Measurements from ENCODE around the gene TET2.

The TET2 gene

DNA sequence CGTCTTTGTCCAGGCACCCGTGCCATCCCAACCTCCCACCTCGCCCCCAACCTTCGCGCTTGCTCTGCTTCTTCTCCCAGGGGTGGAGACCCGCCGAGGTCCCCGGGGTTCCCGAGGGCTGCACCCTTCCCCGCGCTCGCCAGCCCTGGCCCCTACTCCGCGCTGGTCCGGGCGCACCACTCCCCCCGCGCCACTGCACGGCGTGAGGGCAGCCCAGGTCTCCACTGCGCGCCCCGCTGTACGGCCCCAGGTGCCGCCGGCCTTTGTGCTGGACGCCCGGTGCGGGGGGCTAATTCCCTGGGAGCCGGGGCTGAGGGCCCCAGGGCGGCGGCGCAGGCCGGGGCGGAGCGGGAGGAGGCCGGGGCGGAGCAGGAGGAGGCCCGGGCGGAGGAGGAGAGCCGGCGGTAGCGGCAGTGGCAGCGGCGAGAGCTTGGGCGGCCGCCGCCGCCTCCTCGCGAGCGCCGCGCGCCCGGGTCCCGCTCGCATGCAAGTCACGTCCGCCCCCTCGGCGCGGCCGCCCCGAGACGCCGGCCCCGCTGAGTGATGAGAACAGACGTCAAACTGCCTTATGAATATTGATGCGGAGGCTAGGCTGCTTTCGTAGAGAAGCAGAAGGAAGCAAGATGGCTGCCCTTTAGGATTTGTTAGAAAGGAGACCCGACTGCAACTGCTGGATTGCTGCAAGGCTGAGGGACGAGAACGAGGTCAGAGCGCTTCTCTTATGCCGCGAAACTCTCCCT is at the start of gene TET2:
Gene TET2 (plus strand): TSS at position 601 of the 740 bp plus-strand sequence. CDS start 87,067 bp downstream, outside the sequence.
- peak; percentile 58 for DNase-seq

- DNase-seq, result no peak
Observed at GRCh38 chr4:105102016-105102415, 44.7 kb upstream of the TET2 start.

DNA sequence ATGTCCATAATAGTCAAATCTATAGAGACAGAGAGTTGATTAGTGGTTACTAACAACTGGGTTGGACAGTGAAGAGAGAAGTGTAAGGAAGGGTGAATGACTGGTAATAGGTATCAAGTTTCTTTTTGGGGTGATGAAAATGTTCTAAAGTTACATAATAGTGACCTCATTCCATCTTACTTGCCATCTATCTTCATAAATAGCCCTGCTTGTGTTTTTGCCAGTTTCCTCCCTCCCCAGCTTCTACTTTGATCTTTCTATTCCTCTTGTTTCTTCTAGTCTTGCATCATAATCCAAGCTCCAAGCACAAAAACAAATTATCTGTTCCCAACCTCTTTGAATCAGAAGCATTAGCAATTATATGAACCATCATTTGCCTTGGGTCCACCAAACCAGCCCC is 40.2 kb upstream of the TET2 start:
- no peak for DNase-seq

DNA sequence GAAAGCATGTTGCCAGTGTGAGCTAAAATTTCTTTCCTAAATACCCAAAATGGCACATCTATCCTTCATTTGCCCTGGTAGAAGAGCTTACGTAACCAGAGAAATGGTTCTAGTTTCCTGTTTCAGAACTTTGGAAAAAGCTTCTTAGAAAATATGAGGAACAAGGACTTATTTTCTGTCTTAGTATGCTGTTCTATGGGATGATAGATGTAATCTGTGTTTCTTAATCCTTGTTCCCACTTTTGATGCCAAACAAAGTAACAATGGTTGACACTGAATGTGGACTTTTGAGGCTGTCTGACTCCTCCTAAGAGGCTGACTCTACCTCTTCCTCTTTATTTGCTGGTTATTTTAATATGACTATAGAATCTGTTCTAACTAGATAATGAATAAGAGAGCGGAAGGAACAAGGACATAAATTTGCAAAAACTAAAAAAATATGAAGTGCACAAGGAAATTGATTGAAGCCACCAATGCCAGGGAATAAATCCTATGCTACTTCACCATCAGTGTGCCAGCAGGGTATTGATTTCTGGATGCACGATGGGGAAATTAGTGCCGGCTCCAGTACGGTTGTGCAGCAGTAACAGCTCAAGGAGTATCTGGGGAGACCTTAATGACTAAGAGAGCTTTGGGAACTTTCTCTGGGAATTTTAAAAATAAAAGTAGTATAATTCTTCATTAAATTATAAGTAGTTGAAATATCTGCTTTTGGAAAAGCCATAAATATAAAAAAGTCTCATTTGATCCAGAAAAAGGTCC is 39.4 kb upstream of the TET2 start:
- DNase-seq, result no peak

DNA sequence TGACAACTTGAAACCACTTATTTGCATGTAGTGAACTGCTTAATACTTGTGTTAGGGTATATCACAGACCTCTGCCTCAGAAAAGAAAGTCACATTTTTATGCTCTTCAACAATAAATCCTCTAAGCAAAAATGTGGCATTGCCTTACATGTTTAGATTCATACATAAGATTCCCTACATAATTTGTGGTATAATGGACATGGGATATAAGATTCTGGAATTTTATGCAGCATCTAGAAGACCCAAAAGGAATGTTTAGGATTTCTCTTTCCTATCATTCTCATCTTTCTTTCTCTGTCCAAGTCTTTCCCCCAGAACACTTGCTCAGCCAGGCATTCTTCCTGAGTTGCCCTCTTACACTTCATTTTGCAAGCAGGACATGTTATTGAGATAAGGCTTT is 37.7 kb upstream of the TET2 start:
- no peak for DNase-seq

DNA sequence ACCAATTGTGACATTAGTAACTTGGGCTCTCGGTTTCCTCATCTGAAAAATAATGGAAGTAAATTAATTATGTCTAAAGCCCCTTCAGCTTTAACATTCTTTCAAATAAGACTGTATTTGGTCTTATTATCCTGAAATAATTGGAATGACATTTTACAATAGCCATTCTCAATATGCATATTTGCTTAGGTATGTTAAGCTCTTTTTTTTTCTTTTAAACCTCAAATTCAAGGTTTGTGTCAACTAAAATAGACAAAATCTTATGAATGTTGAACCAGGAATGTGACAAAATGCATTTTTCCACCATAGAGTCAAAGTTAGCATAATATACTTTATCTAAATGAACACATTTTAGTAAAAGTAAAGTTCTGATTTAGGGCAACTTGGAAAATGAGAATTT is 34.4 kb upstream of the TET2 start:
- no peak for DNase-seq

GRCh38 chr4:105113800-105114199 is 32.9 kb upstream of the TET2 start:
- DNase-seq, result no peak

DNA sequence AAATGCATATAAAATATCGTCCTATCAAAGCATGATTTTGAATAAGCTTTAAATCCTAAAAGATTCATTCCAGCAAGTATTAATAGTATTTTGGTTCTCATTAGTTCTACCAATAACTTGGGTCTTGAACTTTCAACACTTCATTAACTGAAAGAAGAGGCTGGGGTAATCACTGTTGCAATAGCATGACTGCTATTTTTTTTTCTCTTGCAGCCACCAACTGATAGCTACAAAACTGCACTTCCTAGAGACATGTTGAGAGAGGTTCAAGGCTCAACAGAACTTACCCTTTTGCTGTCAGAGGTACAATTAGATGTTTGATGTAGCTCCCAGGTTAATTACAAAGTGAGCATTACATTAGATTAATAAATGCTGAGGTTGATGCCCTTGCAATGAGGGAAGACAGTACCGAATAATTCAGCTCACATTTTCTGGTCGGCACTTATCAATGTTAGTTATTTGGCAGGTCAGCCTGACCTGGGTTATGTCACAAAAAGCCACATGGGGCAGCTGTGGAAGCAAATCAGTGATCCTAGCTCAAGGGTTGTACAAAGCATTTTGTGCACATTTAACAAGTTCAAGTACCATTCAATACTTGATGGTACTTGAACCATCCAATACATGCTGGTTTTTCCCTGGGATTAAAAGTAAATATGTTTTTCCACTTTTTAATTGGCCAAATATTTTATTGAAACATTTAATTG is 29.9 kb upstream of the TET2 start:
- no peak for DNase-seq

DNA sequence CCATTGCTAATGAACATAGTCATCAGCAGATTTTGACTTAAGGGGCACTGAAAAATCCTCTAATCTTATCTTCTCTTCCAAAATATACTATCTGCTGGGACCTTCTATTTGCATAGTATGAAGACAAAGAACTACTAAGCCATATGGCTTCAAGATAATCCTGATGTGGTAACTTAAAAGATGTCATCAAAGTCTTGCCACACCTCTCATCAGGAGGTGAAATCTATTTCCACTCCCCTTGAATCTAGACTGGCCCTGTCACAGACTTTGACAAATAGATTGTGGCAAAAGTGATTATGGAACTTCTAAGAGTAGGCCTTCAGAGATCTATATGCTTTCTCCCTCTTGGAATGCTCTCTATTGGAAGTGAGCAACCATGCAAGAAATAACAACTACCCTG is 27.3 kb upstream of the TET2 start:
- DNase-seq, result no peak

DNA sequence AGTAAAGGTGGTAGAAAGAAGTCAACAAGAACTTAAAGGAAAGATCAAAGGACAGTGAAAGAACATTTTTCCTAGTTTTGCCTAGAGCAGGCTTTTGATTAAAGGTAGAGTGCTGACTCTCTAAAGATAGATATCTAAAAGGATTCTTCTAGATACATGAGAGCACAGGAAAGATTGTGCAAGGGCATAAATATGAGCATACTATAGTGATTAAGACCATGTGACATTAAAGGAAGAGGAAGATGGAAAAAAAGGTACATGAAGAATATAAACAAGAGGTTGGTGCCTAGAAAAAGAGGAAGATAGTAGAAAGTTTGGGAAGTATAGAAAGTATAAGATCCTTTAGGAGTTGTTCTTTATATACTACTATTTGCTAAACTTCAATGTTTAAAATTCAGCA is 26.1 kb upstream of the TET2 start:
- DNase-seq, result no peak

DNA sequence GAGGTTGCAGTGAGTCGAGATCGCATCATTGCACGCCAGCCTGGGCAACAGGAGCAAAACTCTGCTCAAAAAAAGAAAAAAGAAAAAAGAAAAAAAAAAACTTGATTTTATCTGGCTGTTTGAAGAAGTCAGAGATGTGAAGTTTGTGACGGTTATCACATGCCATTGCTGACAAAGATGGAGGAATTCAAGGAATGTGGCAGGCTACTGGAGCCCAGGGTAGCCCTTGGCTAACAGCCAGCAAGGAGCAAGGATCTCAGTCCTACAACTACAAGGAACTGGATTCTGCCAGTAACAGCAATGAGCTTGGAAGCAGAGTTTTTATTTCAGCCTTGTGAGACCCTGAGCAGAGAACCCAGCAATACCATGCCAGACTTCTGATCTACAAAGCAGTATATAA is 24.3 kb upstream of the TET2 start:
- DNase-seq, result no peak

DNA sequence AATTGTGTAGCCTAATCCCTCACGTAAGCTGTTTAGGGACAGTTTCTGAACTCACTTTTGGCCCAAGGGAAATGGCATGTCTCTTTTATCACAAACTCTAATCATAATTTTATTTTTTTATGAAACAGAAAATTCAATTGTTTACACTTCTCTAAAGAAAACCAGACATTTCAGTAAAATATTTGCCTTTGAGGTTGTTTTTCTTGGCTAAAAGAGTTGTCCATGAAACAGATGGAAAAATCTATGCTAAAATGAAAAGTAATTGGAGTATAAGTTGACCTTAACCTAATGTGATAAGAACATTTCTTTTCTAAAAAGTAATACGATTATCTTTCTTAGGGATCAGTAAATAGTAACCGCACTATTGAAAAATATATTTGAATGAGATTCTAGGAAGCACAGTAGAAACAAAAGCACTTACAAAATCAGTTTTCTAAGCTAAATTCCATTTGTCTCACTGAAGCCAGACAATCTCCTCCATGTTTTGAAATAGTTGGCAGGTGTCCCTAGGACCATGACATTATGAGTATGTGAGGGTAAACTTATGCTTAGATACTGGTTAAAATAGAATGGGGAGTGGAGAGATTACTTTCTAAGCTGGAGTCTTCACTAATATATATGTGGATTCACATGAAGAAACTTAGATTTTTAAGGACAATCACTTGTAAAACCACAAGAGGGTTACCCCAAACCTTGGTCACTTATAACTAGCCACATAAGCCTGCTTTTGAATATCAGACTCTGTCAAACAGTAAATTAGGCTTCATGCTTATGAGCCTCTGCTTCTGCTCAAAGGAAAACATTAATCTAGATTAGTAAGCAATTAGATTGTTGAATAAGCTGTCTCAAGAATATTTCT is 20.1 kb upstream of the TET2 start:
- DNase-seq, result no peak

GRCh38 chr4:105127170-105127445 is 19.6 kb upstream of the TET2 start:
- no peak for DNase-seq

DNA sequence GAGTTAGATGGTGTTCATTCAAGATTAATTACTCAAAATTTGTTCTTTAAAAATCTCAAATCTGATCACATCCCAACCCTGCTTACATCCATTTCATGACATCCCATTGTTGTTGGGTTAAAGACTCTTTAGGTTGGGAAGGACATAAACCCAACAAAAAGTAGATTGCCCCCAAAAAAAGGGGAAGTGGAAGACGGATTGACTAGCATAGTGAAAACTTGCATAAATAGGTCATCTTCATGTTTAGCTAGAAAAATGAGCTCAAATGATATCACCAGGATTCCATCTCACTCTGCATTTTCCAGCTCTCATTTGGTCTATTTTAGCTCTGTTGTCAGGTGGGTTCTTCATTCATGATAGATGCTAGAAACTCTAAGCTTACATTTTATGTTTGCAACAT is 18.5 kb upstream of the TET2 start:
- DNase-seq, result no peak

DNA sequence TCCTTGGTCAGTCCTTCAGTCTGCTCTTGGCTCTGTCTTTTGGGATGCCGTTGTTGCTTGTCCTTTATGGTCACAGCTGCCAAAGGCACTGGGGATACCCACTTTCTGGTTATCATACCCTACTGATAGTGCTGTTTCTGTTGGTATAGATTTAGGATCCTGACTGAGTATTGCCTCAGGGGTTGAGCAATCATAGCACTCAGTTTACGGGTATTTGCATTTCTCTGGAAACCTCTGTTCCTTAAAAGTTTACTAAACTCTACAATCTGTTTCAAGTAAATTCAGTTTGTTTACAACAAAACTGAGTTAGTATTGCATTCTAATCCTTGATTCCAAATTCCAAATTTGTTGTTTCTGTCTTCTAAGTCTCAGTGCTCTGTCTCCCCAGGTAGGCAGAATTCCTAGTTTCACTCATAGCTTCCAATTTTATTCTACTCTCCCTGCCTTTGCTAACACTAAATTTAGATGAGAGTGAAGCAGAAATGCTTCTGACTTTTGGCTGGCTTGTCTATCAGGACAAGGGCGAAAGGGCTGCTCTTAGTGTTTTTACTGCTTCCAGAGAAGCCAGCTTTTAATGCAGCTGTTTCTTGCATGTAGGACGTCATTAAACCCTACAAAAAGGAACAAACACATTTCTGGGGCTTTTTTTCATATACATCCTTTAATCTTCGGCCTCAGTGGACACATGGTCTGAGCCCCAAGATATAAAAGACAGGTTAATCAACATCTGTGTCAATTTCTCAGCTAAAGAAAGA is 17.2 kb upstream of the TET2 start:
- no peak for DNase-seq

- no peak for DNase-seq
Observed at GRCh38 chr4:105130945-105131344, 15.7 kb upstream of the TET2 start.

GRCh38 chr4:105133976-105134375 is 12.7 kb upstream of the TET2 start:
- DNase-seq, result no peak

GRCh38 chr4:105135785-105136184 is 10.9 kb upstream of the TET2 start:
- DNase-seq, result no peak

DNA sequence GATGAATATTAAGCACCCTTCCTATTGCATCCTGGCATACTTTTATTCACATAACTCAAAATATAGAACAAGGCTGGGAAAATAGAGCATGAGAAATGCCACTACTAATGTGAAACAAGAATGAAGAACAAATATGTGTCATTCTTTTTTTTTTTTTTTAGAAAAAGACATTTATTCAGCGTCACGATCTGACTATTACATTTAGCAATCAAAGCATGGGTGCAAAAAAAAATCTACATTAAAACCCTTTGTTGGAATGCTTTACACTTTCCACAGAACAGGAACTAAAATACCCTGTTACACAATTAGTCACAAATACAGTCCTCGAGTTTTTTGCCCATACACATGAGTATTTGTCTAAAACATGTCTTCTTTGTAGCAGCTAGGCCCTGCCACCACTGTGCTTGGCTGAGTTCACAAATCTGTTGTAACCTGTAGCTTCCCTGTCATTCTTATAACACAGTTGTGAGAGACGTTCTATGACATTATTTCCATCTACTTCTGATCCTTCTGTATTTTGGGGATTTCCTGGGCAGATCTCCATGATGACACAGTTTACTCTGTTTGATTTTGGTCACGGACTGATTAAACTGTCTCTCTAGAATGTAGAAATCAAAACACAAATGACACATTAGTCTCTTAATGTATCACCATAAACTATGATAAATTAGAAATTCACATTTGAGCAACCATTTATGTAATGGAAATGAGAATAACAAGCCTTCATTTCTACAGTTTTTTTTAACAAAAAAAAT is 9.4 kb upstream of the TET2 start:
- DNase-seq, result no peak

DNA sequence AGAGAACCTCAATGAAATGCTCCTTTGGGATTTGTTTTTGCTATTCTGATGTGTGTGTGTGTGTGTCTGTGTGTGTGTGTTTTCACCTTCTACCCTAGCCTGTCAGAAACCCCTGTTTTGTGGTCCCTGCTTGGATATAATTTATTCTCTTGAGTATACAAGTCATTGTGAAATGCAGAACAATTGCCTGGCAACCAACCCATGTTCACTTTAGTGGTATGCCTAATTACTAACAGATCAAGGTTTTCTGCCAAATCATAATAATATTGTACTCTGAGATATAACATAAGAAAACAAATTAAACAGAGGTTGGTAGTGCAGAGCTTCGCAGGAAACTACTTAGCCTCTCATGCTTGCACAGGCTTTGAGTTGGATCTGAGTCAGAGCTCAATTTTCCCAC is 7.0 kb upstream of the TET2 start:
- DNase-seq, result no peak

DNA sequence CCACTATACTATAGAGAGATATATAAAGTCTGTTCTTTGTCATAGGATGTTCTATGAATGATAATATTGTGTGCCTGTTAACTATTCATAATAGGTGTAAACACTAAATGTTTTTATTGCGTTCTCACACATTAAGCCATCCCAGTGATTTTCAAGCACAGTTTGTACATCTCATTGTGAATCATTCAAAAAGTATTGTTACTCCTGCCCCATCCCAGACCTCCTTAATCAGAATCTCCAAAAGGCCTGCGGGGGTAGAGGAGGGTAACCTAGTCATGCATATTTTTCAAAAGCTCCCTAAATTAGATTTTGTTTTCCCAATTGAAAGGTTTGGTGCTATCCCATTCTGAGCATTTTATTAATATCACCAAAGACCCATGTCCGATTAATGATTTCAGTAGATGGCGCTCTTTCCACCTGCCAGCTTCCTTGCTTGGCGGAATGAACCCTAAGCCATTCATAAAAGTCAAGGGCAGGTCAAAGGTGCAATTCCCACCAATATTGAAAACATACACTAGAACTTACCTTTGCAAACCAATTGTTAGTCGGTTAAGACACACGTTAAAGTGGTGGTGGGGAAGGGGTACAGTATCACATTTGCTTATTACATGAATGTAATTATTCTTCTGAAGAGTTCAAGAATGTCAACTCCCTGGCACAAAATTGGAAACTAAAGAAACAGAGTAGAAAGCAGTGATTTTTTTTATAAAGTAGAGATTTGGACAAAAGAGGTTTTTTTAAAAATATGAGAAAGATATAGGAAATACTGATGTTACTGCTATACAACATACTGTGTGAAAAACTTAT is 5.8 kb upstream of the TET2 start:
- no peak for DNase-seq

Data from NCI-H2029 (cell line).